CD4-positive, alpha-beta T cell treated with Interleukin-15 for 1 hour (primary cell): ENCODE data around the gene FAM185A.
"Not testable (repeated sequence)": the region's sequence is repeated elsewhere in the genome, so short reads cannot be mapped to it uniquely, and the experiment has no call there.

Experiments
- DNase-seq: peaks from one replicate; pipeline ENCODE4 v3.0.0-alpha.2; 2020

FAM185A gene

DNA sequence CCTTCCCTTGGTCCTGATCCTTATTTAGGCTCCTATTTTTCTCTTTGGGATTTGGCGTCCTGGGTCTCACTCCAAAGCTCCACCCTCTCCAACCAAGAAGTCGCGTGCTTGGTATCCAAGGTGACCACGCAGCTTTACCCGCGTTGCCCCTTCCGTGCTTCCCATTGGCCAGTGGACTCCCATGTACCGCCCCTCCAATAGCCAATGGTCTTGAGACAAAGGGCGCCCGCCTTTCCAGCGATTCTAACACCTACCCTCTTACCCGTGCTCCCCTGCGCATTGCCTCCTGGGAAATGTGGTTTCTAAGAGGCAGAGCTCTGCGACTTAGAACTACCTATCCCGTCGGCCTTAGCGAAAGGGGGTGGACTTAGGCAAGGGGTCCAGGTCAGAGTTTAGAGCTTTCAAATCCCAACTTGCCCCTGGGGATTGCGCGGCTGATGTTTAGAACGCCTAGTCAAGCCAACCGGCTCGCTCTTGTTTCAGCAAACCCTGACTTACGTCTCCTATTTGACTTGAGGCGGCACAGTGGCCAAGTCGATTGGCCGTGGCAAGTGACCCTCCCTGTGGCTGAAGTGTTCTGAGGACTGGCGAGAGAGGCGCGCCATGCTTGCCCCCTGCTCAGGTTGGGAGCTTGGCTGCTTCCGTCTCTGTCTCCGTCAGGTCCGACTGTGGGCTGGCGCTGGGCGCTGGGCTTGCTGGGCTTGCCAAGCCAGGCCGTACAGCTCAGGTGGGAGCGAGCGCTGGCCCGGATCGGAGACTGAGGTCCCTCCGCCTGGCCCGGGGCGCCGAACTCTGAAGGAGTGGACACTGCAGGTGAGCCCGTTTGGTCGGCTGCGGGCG lies at the start of gene FAM185A:
Gene FAM185A (plus strand): TSS at position 395 of the 840 bp plus-strand sequence. CDS start 209 bp downstream, at position 604.
- DNase-seq = peak; percentile 98

DNA sequence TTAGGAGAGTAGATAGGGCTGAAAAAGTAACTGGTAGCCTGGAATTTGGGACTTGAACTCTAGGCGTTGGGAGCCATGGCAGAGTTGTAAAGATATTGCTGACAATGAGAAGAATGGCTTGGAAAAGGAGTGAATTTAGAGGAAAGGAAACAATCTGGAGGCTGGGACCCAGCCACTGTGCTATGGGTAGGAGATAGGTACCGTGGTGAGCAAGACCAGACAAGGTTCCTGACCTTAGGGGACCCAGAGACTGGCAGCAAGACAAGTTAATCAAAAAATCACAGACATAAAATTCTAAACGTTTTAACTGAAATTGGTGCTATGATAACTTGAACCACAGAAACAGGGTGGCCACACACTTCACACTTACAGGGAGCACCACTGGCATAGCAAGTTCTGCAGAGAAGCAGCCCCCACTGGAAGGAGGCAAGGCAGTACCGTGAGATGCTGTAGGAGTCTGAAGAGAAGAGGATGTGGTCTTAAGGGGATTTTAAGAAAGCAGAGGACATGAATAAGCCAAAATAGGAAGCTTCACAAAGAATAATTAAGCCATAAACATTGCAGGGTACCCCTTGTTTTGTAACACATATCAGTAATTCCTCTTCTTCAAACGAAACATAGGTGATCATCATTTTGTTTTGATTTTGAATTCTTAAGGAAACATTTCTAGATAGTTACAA lies 35.6 kb upstream of the FAM185A start:
- DNase-seq = not testable (repeated sequence)

DNA sequence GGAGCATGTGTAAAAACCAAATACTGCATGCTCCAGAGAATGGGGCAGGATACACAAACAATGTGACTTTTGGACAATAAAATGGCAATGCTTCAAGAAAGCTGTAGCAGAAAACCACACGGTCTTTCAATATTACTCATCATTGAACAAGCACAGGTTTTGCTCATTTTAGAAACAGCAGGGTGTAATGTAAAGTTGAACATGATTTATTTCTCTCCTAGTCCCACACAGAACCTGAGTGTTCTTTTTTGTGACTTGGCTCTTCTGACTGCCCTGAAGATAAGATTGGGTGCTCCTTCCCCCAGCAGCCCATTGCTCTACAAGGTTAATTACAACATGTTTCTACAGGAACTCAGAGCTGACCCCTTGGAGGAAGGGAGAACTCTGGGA lies 35.1 kb upstream of the FAM185A start:
- not testable (repeated sequence) for DNase-seq

DNA sequence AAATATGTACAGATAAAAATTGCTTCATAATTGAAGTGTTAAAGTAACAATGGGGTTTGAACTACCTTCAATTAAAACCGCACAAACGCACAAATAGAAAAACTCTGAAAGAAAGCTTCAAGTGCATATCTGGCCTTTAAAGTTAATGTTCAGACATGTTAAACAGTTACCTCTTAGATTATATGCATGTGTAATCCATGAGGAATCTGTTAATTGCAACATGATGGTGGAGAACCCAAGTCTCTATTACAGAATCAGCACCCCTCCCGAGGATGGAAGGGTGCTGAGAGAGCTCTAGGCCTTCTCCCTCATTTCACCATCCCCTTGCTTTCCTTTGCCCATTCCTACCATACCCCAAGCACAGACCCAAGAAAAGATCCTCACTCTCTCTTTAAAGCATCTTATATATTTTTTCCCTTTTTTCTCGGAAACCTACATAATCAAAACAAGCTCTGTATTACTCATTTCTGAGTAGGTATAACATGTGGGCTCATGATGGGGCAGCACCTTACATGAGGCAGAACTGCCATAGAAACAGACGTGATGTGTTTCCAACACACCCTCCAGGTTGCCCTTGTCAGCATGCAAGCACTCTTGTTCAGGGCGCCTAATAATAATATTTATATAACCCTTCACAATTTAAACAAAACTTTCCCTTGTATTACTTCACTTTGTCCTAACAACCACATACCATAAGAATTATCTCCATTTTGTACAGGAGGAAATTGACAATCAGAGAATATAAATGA lies 33.9 kb upstream of the FAM185A start:
- DNase-seq = not testable (repeated sequence)

DNA sequence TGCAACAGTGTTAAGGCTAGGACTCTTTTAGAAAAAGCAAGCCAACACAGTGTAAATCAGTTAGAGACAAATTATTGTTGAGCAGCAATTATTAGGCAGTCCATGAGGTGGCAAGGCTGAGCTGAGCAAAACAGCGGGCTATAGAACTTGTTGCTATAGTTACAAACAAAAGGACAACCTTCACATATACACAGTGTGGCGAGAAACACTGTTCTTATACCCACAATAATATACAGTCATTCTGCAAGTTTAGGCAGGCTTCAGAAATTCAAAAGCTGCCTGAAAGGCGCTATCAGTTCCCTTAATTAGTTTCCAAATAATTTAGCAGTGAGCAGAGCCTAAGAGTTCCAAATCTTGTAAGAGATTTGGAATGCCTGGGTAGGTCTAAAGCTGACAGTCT lies 33.1 kb upstream of the FAM185A start:
- DNase-seq = not testable (repeated sequence)

DNA sequence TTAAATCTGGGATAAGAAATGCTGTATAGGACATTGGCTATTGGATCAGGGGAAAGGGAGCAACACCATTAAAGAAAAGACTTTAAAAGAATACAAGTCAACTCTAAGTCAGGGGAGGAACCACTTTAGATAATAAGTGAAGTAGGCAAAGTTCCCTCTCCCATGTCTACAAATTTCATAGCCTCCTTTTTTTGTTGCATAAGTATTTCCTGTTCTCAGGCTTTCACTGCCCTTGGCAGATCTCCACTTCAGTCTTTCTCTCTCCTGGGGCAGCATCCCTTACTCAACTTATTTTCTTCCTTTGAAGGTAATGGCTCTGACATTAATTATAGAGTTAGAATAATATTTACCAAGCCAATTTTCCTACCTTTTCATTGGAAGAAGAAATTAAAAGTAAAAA lies 30.3 kb upstream of the FAM185A start:
- not testable (repeated sequence) for DNase-seq

DNA sequence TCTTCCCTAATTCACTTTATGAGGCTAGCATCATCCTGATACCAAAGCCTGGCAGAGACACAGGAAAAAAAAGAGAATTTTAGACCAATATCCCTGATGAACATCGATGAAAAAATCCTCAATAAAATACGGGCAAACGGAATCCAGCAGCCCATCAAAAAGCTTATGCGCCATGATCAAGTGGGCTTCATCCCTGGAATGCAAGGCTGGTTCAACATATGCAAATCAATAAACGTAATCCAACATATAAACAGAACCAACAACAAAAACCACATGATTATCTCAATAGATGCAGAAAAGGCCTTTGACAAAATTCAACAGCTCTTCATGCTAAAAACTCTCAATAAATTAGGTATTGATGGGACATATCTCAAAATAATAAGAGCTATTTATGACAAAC lies 22.6 kb upstream of the FAM185A start:
- DNase-seq = not testable (repeated sequence)

DNA sequence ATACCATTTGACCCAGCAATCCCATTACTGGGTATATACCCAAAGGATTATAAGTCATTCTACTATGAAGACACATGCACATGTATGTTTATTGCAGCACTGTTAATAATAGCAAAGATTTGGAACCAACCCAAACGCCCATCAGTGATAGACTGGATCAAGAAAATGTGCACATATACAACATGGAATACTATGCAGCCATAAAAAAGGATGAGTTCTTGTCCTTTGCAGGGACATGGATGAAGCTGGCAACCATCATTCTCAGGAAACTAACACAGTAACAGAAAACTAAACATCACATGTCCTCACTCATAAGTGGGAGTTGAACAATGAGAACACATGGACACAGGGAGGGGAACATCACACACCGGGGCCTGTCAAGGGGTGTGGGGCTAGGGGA lies 19.1 kb upstream of the FAM185A start:
- not testable (repeated sequence) for DNase-seq

DNA sequence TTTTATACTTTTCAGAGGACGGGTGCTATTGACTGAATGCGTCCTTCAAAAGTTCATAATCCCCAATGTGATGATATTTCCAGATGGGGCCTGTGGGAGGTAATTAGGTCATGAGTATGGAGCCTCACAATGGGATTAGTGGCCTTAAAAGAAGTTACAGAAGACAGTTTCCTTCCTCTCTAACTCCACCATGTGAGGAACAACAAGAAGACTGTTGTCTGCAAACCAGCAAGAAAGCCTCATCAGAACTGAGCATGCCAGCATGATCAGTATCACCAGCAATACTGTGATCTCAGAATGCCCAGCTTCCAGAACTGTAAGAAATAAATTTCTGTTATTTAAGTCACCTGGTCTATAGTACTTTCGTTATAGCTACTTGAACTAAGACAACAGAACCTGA lies 18.4 kb upstream of the FAM185A start:
- not testable (repeated sequence) for DNase-seq

DNA sequence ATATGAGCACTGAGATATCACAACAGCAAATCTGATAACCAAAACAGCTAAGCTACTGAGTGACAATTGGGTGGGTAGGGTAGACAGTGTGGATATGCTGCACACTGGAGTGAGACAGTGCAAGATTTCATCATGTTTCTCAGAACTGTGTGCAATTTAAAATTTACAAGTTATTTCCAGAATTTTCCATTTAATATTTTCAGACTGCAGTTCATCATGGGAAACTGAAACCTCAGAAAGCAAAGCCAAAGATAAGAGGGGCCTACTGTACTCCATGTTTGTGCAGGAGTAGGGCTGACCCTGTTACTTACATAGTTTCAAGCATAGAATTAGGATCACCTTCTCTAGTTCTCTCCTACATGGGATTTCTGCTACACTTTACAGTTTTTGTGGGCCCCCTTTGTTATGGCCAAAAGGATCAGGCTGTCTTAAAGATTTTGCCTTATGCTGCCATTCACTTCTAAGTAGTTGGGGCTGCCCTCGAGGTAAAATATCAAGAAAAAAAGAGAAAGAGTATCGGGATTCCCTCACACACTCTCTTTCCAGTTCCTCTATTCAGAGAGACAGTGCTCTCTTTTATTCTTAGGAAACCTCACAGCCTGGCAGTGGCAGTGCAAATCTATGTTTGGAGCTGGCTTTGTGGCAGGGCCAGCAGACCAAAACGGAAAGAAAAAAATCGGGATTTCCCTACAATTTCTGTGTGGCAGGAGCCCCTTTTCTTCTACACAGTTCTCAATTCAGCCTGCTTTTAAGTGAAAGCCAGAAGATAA lies 6.6 kb upstream of the FAM185A start:
- DNase-seq = not testable (repeated sequence)

DNA sequence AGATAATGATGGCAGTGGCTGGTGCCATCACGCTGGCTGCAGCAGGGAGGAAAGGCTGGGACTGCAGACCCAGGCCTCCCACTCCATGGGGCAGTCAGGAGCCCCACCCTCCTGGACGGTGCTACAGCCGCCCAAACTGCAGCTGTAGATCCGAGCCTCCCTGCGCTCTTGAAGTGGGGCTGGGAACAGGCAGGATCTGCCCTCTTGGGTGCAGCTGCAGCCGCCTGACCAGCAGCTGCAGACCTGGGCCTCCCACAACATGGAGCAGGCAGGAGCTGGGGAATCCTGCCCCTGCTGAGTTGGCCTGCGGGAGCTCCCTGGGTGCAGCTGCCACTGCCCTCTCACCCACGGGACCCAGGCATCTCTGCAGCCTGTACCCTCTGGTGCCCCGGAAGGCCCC lies 4.9 kb upstream of the FAM185A start:
- DNase-seq = not testable (repeated sequence)

DNA sequence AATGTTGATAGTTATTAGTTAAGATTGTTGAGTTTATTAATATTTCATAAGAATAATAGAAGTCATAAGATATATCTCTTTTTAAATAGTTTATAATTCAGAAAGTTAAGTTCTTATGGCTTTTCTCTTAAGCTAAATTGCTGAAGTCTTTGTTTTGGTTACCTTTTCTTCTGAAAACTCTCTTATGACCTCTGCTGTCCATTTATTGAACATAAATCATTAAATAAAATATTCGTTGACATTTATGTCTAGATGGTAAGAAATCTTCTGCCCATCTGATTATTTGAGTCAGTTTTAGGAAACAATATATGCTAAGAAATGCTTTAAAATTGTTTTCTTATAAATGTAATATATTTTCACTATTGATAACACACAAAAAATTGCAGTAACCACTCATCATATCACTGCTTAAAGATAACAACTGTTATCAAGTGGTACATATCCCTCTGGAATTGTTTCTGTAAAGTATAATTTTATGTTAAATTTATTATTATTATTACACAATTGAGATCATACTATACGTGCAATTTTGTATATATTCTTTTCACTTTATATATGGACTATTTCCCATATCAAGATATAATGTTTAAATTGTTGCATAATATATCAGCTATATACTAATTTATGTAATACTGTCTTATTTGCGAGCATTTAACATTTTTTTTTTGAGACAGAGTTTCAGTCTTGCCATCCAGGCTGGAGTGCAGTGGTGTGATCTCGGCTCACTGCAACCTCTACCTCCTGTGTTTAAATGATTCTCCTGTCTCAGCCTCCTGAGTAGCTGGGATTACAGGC lies 3.1 kb upstream of the FAM185A start:
- not testable (repeated sequence) for DNase-seq

DNA sequence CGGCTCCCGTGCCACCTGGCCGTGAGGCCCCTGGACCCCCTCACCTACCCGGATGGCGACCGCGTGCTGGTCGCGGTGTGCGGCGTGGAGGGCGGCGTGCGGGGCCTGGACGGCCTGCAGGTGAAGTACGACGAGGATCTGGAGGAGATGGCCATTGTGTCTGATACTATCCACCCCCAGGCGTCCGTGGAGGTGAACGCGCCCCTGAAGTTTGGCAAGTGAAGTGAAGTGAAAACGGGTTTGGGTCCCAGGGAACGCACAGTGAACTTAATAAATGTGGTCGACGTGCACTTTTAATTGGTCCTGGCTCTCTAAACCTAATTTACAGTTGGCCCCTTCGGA lies 617 bp downstream of the FAM185A start:
- DNase-seq = not testable (repeated sequence)

DNA sequence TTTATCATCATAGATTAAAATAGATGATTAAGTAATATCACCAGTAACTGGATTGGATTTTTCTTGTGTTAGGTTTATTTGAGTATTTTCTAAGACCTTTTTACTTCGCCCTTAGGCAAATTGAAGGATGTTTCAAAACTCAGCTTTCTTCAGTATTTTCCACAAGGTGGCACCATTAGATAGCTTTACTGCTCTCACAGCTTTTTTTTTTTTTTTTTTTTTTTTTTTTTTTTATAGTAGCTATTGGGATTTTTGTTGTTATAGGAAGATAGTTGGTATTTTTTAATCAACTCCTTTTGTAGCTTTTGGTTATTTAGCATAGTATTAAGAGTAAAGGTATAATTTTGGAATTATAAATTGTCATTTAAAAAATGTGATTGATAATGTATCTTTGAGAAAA lies 9.4 kb downstream of the FAM185A start:
- DNase-seq = not testable (repeated sequence)

DNA sequence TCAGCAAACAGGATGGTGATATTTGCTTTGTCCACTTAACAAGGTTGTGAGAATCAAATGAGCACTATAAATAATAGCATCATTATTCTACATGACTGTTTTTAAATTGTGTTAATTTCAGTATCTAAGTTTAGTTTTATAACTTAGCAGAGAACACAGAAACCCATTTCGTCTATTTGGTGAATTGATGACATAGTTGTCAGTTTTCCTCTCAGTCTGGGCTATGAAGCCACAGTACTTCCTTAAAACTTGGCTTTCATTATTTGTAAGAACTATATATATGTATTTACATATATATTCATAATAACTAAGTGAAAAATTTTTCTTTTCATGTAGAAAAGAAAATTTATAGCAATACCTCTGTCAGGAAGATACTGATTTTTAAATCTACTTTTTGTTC lies 11.1 kb downstream of the FAM185A start:
- DNase-seq = not testable (repeated sequence)

DNA sequence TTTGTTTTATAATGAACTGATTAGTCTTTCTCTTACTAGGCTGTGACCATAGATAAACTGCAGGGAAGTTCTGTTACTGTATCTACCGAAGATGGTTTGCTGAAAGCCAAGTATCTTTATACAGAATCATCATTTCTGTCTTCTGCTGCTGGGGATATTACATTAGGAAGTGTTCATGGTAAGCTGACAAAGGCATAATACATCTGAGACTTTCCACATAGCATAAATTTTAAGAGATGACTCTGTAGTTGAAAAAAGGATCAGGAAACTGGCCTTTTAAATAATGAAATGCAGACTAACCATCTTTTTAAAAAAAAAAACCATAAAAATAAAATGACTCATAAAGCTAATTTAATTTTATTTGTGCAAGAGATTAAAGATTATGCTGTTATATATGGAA lies 12.4 kb downstream of the FAM185A start:
- not testable (repeated sequence) for DNase-seq

DNA sequence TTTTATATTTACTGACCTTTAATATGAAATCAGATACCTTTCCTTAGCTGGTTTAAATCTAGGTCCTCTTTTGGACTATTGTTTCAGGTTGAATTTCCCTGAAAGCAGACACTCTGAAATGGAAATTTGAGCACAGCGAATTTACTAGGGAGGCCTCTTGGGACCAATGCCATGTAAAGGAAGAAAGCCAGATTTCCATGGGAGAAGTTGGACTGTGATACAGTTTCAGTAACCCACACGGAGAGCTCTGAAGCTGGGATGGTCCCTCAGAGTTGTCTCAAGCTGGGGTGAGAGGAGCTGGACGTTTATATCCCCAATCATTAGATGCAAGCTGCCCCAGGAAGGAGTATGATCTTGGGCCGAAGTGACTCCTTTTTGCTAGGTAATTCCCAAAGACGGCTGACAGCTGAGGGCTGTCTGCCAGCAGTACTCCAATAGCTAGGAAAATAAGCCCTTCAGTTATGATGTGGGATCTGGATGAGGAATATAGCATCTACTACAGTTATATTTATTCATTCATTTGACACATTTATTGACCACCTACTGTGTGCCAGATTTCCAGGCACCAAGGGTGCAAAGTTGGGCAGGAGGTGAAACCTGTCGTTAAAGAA lies 14.6 kb downstream of the FAM185A start:
- DNase-seq = not testable (repeated sequence)

DNA sequence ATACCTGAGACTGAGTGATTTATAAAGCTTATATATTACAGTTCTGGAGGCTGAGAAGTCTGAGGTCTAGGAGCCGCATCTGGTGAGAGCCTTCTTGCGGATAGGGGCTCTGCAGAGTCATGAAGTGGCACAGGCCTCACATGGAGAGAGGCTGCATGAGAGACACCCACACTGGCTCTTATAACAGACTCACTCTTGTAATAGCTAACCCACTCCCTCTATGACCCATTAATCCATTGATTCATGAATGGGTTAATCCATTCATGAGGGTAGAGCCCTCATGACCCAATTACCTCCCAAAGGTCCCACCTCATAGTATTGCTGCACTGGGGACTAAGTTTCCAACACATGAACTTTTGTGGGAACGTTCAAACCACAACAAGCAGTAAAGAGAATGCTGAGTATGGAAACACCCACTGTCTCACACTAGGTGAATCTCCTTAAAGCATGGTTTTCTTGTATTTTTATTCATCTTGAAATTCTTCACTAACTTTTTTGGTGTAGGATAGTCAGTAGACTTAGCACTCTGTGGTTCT lies 20.9 kb downstream of the FAM185A start:
- DNase-seq = not testable (repeated sequence)

DNA sequence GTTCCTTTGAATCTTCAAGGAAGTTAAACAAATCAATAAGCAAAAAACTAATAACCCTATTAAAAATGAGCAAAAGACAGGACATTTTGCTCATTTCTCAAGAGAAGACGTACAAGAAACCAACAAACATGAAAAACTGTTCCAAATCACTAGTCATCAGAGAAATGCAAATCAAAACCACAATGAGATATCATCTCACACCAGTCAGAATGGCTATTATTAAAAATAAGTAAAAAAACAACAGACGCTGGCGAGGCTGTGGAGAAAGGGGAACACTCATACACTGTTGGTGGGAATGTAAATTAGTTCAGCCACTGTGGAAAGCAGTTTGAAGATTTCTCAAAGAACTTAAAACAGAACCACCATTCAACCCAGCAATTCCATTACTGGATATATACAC lies 21.7 kb downstream of the FAM185A start:
- DNase-seq = not testable (repeated sequence)

DNA sequence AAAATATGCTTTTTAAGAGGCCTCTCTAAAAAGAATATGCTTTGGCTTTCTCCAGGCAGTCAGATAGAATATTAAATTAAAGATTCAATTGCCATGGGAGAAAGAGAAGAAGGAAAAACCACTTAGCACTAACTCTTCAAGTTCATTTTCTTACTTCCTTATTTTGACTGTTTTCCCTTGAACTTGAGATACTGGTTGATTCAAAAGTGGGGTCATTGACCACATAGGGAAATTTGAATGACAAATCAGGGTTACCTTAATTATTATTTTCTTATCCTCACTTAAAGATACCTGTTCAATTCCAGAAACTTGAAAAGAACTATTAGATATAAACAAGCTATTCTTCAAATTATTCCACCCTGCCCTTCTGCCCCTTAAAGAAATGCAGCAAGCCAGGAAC lies 27.4 kb downstream of the FAM185A start:
- not testable (repeated sequence) for DNase-seq

DNA sequence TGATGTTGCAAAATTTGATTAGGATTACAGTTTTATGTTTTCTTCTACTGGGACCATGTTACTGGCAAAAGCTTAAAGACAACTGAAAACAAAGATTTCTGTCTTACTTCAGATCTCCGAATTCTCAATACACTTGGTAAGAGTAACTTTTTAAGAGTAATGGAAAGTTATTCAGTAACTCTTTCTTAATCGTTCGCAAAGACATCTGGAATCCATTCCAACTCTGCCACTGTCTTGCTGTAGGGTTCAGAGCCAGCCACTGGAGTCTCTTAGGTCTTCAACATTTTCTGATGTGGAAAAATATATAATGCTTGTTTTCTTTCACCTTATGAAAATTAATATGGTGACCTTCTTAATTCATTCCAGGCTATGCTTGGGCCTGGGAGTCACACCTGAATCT lies 29.9 kb downstream of the FAM185A start:
- DNase-seq = not testable (repeated sequence)
